ENCODE measurements around the gene HABP4.

Gene HABP4

DNA sequence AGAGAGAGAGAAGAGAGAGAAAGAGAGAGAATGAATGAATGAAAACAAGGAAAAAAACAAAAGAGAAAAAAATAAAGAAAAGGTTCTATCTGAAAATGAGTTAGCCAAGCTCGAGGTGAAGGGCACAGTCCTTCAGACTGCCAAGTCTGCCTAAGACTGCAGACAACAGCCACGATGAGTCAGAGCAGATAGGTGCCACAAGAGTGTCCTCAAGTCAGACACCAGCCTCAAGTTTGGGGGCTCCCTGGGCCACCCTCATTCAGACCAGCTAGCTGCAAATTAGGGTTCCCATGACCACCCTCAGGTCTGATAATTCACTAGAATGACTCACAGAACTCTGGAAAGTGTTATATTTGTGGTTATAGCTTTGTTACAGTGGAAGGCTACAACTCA, 13.9 kb upstream of the HABP4 start:
- DNase-seq (ENCODE audit: low read depth): no peak
- H3K4me3 ChIP-seq (ENCODE audit: control insufficient read depth, low read depth, low read length): no peak overlapping the region
- TF ChIP-seq, protein P1, sequence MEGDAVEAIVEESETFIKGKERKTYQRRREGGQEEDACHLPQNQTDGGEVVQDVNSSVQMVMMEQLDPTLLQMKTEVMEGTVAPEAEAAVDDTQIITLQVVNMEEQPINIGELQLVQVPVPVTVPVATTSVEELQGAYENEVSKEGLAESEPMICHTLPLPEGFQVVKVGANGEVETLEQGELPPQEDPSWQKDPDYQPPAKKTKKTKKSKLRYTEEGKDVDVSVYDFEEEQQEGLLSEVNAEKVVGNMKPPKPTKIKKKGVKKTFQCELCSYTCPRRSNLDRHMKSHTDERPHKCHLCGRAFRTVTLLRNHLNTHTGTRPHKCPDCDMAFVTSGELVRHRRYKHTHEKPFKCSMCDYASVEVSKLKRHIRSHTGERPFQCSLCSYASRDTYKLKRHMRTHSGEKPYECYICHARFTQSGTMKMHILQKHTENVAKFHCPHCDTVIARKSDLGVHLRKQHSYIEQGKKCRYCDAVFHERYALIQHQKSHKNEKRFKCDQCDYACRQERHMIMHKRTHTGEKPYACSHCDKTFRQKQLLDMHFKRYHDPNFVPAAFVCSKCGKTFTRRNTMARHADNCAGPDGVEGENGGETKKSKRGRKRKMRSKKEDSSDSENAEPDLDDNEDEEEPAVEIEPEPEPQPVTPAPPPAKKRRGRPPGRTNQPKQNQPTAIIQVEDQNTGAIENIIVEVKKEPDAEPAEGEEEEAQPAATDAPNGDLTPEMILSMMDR (conservative IDR thresholded peaks at IDR 0.05; ENCODE audit: control insufficient read depth, insufficient read depth, low read depth, low read length): no peak

DNA sequence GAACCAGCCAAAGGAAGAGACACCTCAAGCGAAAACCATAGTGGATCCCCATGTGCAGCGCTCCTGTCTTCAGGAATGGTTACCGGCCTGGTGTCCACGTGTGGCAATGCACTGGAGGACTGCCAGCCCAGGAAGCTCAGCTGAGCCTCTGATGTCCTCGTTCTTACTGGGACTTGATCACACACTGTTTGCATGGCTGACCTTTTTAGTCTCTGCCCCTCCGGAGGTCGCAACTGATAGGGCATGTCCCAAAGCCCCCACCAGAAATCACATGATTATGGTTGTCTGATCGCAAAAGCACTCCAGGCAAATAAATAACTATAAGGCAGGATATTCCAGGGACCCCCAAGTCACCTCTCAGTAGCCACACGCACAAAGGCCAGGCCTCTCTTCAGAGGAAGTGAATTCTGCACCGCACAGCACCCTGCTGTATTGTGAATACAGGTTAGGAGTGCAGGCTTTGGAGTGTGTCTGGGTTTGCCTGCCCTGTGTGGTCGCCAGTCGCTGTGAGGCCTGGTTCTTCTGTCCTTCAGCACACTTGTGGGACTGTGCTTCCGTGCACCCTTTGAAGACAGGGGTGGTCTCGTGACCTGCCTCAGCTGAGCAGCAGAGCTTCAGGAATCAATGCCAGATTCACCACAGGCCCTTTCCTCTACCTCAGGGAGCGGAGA, 13.4 kb upstream of the HABP4 start:
- no peak for DNase-seq (ENCODE audit: low read depth)
- no peak overlapping the region for H3K4me3 ChIP-seq (ENCODE audit: control insufficient read depth, low read depth, low read length)
- TF ChIP-seq, protein P1 (conservative IDR thresholded peaks at IDR 0.05; ENCODE audit: control insufficient read depth, insufficient read depth, low read depth, low read length): no peak

DNA sequence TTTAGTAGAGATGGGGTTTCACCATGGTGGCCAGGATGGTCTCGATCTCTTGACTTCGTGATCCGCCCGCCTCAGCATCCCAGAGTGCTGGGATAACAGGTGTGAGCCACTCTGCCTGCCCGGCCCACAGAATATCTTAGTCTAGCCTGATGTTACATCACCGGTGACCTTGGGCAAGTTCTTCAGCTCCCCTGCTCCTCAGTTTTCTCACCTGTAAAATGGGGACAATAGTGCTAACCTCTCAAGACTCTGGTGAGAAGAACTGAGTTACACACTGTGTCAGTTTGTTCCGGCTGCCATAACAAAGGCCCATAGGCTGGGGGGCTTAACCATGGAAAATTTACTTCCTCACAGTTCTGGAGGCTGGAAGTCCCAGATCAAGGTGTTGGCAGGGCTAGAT, 12.5 kb upstream of the HABP4 start:
- TF ChIP-seq, protein P1 (conservative IDR thresholded peaks at IDR 0.05; ENCODE audit: control insufficient read depth, insufficient read depth, low read depth, low read length): no peak
- no peak overlapping the region for H3K4me3 ChIP-seq (ENCODE audit: control insufficient read depth, low read depth, low read length)
- DNase-seq (ENCODE audit: low read depth): no peak

DNA sequence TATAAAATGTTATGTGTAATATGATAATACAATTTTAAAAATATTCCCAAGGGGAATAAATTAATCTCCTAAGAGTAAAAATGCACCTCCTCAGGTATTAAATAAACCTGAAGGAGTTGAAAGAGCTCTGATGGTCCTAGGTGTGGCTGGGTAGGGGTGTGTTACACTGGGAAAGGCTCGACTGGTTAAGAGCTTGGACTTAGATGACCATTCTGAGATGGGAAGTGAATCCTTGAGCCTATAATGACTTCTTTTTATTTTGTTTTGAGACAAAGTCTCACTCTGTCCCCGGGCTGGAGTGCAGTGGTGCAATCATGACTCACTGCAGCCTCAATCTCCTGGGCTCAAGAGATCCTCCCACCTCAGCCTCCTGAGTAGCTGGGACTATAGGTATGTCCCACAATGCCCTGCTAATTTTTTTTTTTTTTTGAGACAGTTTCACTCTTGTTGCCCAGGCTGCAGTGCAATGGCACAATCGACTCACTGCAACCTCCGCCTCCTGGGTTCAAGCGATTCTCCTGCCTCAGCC, 9.2 kb upstream of the HABP4 start:
- TF ChIP-seq, protein P1 (conservative IDR thresholded peaks at IDR 0.05; ENCODE audit: control insufficient read depth, insufficient read depth, low read depth, low read length): no peak
- H3K4me3 ChIP-seq (ENCODE audit: control insufficient read depth, low read depth, low read length): no peak overlapping the region
- no peak for DNase-seq (ENCODE audit: low read depth)

DNA sequence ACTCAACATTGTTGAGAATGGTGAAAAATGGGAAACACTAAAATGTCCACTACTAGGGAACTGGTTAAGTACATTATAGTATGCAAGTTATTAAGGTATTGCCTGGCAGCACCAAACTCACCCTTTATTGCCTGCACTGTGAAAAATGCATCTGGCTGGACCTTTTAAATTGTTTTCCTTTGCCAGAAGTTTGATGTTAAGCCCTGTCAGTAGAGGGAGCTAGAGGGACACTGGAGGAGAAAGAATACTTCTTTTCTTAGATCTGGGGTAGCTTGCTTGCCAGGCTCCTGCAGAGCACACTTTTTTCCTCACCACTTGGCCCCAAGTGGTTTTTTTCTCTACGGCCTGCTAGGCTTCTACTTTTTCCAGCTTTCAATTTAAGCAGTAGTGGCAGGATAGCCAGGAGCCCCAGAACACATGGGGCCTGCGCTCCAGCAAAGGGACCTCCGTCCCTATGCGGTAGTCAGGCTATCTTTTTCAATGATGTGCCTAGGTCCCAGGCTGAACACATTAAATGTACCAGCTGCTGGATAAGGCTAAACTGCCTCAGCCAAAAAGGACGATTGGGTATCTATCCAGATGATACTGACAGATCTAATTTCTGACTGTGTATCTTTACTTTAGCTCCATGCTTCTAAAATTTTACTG, 8.0 kb upstream of the HABP4 start:
- DNase-seq (ENCODE audit: low read depth): peak; percentile 55
- TF ChIP-seq, protein P1 (conservative IDR thresholded peaks at IDR 0.05; ENCODE audit: control insufficient read depth, insufficient read depth, low read depth, low read length): peak; percentile 59

DNA sequence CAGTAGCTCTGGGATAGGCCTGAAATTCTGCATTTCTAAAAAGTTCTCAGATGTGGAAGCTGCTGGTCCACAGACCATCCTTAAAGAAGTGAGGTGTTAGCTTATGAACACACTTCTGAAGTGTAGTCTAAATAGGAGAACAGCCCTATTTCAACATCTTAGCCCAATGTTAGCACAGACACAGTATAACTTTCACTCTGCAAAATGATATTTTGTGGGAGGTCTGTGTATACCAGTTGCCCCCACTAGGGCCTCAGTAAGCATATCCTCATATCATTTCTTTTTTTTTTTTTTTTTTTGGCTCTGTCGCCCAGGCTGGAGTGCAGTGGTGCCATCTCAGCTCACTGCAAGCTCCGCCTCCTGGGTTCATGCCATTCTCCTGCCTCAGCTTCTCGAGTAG, 7.5 kb upstream of the HABP4 start:
- TF ChIP-seq, protein P1 (conservative IDR thresholded peaks at IDR 0.05; ENCODE audit: control insufficient read depth, insufficient read depth, low read depth, low read length): no peak

More for the DNA sequence above, 8.0 kb upstream of the HABP4 start:
- H3K4me3 ChIP-seq (ENCODE audit: control insufficient read depth, low read depth, low read length): no peak overlapping the region

More for the DNA sequence above, 7.5 kb upstream of the HABP4 start:
- H3K4me3 ChIP-seq (ENCODE audit: control insufficient read depth, low read depth, low read length): no peak overlapping the region
- no peak for DNase-seq (ENCODE audit: low read depth)
